H1 (cell line): ENCODE data around the gene CLPSL2. TPM values are rescaled to one million over a fixed set of nuclear protein-coding genes. Genes with fewer than 3 reads are reported as not detected.

ENCODE experiments used
- ASH2L ChIP-seq: fragments of 200-600, 300-600 bp; sonication (generic); IDR thresholded peaks from one replicate; pipeline ENCODE4 v1.7.1; 2017; ENCODE audit warnings: low read length
- NRF1 ChIP-seq: IDR thresholded peaks from 2 replicates; pipeline ENCODE4 v1.6.1; 2011; ENCODE audit warnings: mild to moderate bottlenecking, low read depth, low read length, improper control_type of control experiment
- SAP30 ChIP-seq: fragments of 300-600 bp; sonication (generic); IDR thresholded peaks from 2 replicates; pipeline ENCODE4 v1.7.1; 2012; ENCODE audit warnings: low read length, moderate library complexity, mild to moderate bottlenecking, inconsistent platforms; ENCODE audit not compliant: insufficient read depth, insufficient replicate concordance
- SIX5 ChIP-seq: IDR thresholded peaks from 2 replicates; pipeline ENCODE4 v1.6.1; 2011; ENCODE audit warnings: mild to moderate bottlenecking, low read depth, low read length
- SP1 ChIP-seq: IDR thresholded peaks from 2 replicates; pipeline ENCODE4 v1.6.1; 2011; ENCODE audit warnings: low read depth, low read length
- polyA plus RNA-seq, 7 experiments: library from polyadenylated mRNA; depleted of rRNA in 3 of 7; stranded (reverse) in 5 of 7; unstranded in 2 of 7; fragments of >200 nt in 5 of 7; fragments of 200-250 nt in 2 of 7; gene quantifications; 1 replicate in 5 of 7; 2 replicates in 1 of 7; 4 replicates in 1 of 7; pipeline versions ENCODE4 v1.2.1 to v1.2.3, GENCODE V29; 2011 to 2013; ENCODE audit warnings: missing spikeins in 2 of 7, mixed read lengths in 2 of 7
- total RNA-seq: library from RNA; stranded (reverse); fragmentation: NEBNext Ultra II Directional; extraction: Animal tissue kit (Norgen Biotek cat#: 25700); gene quantifications from 2 replicates; pipeline ENCODE4 v1.2.1, GENCODE V29; 2021
- TF ChIP-seq, protein P1 (sequence below): IDR thresholded peaks from 2 replicates; pipeline ENCODE4 v1.6.1; 2011; ENCODE audit warnings: low read length, improper control_type of control experiment

CLPSL2 gene
- total and polyA plus RNA-seq, 2 of the 8 experiments (the other 6 are each of a cell fraction or from before 2014, with no cell fraction given): 1.4 to 3.4 TPM

DNA sequence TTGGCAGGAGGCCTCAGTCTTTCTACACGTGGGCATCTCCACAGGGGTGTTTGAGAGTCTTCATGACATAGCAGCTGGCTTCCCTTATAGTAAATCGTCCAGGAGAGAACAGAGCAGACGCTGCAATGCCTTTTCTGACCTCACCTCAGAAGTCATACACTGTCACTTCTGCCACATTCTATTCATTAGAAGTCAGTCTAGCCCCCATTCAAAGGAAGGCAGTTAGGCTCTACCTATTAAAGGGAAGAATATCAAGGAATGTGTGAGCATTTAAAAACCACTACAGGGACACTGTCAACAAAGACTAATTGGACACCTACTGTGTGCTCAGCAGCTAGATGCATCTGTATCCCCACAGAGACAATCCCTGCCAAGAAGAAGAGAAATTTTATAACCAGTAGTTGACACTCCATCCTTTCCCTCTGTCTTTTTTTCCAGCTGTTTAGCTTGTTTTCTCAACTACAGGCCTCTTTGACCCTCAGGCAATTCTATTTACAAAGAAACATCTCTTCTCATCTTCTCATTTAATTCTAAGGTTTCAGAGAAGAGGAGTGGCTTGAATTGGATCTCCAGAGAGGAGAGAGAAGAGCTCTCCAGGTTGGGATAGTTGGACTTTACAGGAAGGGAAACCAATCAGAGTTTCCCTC, 21.0 kb upstream of the CLPSL2 start (continued):
- TF ChIP-seq, protein P1, sequence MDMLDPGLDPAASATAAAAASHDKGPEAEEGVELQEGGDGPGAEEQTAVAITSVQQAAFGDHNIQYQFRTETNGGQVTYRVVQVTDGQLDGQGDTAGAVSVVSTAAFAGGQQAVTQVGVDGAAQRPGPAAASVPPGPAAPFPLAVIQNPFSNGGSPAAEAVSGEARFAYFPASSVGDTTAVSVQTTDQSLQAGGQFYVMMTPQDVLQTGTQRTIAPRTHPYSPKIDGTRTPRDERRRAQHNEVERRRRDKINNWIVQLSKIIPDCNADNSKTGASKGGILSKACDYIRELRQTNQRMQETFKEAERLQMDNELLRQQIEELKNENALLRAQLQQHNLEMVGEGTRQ: no peak
- TF ChIP-seq SP1: no peak
- TF ChIP-seq SIX5: no peak
- no peak for TF ChIP-seq SAP30
- no peak for TF ChIP-seq NRF1
- no peak for TF ChIP-seq ASH2L
- TF ChIP-seq, all 59 proteins: peak for 0
